Activated naive CD4-positive, alpha-beta T cell treated with anti-CD3 and anti-CD28 coated beads for 36 hours (primary cell): ENCODE measurements around the gene CACNA2D3. TPM values are rescaled to one million over a fixed set of nuclear protein-coding genes. Genes with fewer than 3 reads are reported as not detected.

ENCODE experiments used
- CTCF ChIA-PET: fragments of 350-600 bp; sonication (Branson Sonifier 250); formaldehyde crosslinking; loops from one replicate; lab custom pipeline; 2021; ENCODE audit warnings: antibody characterized with exemption; lab: Charles Lee
- DNase-seq: peaks from one replicate; pipeline ENCODE4 v3.0.0-alpha.2; 2020
- H3K27ac Mint-ChIP-seq: one replicate; pipeline ENCODE4 v1.8.0; 2021; ENCODE audit warnings: mild to moderate bottlenecking, mixed read lengths
- H3K27me3 Mint-ChIP-seq: one replicate; pipeline ENCODE4 v1.8.0; 2021; ENCODE audit warnings: low read depth, mixed read lengths
- H3K36me3 Mint-ChIP-seq: one replicate; pipeline ENCODE4 v1.8.0; 2021; ENCODE audit warnings: low read depth, mixed read lengths
- H3K4me1 Mint-ChIP-seq: one replicate; pipeline ENCODE4 v1.8.0; 2021; ENCODE audit warnings: low read depth, mixed read lengths
- H3K4me3 Mint-ChIP-seq: one replicate; pipeline ENCODE4 v1.8.0; 2021; ENCODE audit warnings: mild to moderate bottlenecking, moderate library complexity, mixed read lengths
- H3K9me3 Mint-ChIP-seq: one replicate; pipeline ENCODE4 v1.8.0; 2021; ENCODE audit warnings: mixed read lengths
- intact Hi-C: fragments of 100-400 bp; cut with micrococcal nuclease; formaldehyde crosslinking; loops from one replicate; pipeline ENCODE4 v1.15.1; 2023
- total RNA-seq, 2 experiments: library from RNA; stranded (reverse); gene quantifications; one replicate each; pipeline ENCODE4 v1.2.3, GENCODE V29; 2021

The CACNA2D3 gene
- total RNA-seq, 2 experiments from 2014 or later = not detected

GRCh38 chr3:54164192-54164975 lies 42.0 kb downstream of the CACNA2D3 start:
- Mint-ChIP-seq H3K4me1 (no peaks in the 10 kb centered on the region), H3K27ac (no peak overlapping the region), H3K27me3 (no peaks in the 10 kb centered on the region), H3K9me3 (no peaks in the 10 kb centered on the region), H3K4me3 (no peak overlapping the region), H3K36me3 (no peaks in the 10 kb centered on the region)
- no peak for DNase-seq
- CTCF ChIA-PET = no interaction called here
- intact Hi-C loops = no loop called here

GRCh38 chr3:54165865-54166264 lies 43.5 kb downstream of the CACNA2D3 start:
- CTCF ChIA-PET = no interaction called here
- H3K36me3 Mint-ChIP-seq = no peaks in the 10 kb centered on the region
- intact Hi-C loops = no loop called here
- H3K27me3 Mint-ChIP-seq = no peaks in the 10 kb centered on the region
- no peak for DNase-seq
- H3K9me3 Mint-ChIP-seq = no peaks in the 10 kb centered on the region
- H3K27ac Mint-ChIP-seq = no peak overlapping the region
- no peaks in the 10 kb centered on the region for H3K4me1 Mint-ChIP-seq
- no peak overlapping the region for H3K4me3 Mint-ChIP-seq

- Mint-ChIP-seq H3K27ac (no peak overlapping the region), H3K4me1 (no peaks in the 10 kb centered on the region), H3K4me3 (no peak overlapping the region), H3K27me3 (no peaks in the 10 kb centered on the region), H3K36me3 (no peaks in the 10 kb centered on the region), H3K9me3 (no peaks in the 10 kb centered on the region)
- DNase-seq = no peak
- CTCF ChIA-PET = no interaction called here
- intact Hi-C loops = no loop called here
These were observed 45.6 kb downstream of the CACNA2D3 start for GRCh38 chr3:54167999-54168398.

DNA sequence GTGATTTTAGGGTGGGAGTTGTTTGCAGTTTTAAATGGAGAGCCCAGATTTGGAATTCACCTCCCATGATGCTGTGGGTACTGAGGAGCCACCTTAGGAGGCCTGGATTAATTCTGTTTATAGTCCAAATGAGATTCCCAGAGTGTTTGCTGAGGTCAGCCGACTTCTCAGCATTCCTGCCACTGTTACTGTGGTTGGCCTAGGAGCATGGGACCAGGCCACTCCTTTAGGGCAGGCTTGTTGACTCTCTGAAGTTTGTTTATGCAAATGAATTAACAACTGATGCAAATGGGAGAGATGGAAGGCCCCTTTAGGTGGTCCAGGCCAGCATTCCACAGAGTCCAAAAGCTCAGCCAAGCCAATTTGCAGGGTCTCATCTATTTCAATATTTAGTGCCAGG lies 46.1 kb downstream of the CACNA2D3 start:
- Mint-ChIP-seq H3K27me3 (no peaks in the 10 kb centered on the region), H3K27ac (no peak overlapping the region), H3K4me3 (no peak overlapping the region), H3K4me1 (no peaks in the 10 kb centered on the region), H3K36me3 (no peaks in the 10 kb centered on the region), H3K9me3 (no peaks in the 10 kb centered on the region)
- intact Hi-C loops = no loop called here
- DNase-seq = no peak
- CTCF ChIA-PET = no interaction called here

GRCh38 chr3:54169524-54169923 lies 47.2 kb downstream of the CACNA2D3 start:
- H3K27me3 Mint-ChIP-seq = no peaks in the 10 kb centered on the region
- H3K4me1 Mint-ChIP-seq = no peaks in the 10 kb centered on the region
- H3K9me3 Mint-ChIP-seq = no peaks in the 10 kb centered on the region
- no peak overlapping the region for H3K4me3 Mint-ChIP-seq
- H3K36me3 Mint-ChIP-seq = no peaks in the 10 kb centered on the region
- DNase-seq = no peak
- intact Hi-C loops = no loop called here
- H3K27ac Mint-ChIP-seq = no peak overlapping the region
- CTCF ChIA-PET = no interaction called here

DNA sequence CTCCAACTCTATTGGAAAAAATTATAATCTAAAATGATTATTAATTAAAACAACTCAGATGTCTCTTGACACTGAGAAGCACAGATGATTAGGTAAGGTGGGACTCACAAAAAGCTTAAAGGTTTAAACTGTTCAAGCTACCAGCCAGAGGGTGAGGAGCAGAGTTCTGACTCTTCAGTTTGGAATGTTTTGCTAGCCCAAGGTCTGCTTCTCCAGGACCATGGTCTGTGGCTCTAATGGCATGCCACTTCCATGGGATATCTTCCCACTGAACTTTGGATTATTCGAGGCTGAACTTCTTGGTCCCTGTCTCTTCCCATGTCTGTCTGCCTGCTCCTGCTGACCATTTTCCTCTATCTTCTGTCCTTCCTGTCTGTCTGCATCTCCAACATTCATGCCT lies 49.2 kb downstream of the CACNA2D3 start:
- Mint-ChIP-seq H3K36me3 (no peaks in the 10 kb centered on the region), H3K4me3 (no peak overlapping the region), H3K27ac (no peak overlapping the region), H3K27me3 (no peaks in the 10 kb centered on the region), H3K9me3 (no peaks in the 10 kb centered on the region), H3K4me1 (no peaks in the 10 kb centered on the region)
- CTCF ChIA-PET = no interaction called here
- intact Hi-C loops = no loop called here
- no peak for DNase-seq

- H3K36me3 Mint-ChIP-seq = no peaks in the 10 kb centered on the region
- no peak for DNase-seq
- H3K9me3 Mint-ChIP-seq = no peaks in the 10 kb centered on the region
- no peak overlapping the region for H3K4me3 Mint-ChIP-seq
- intact Hi-C loops = no loop called here
- no peak overlapping the region for H3K27ac Mint-ChIP-seq
- no peaks in the 10 kb centered on the region for H3K27me3 Mint-ChIP-seq
- CTCF ChIA-PET = no interaction called here
- no peaks in the 10 kb centered on the region for H3K4me1 Mint-ChIP-seq
These were observed 49.6 kb downstream of the CACNA2D3 start for GRCh38 chr3:54171951-54172350.

DNA sequence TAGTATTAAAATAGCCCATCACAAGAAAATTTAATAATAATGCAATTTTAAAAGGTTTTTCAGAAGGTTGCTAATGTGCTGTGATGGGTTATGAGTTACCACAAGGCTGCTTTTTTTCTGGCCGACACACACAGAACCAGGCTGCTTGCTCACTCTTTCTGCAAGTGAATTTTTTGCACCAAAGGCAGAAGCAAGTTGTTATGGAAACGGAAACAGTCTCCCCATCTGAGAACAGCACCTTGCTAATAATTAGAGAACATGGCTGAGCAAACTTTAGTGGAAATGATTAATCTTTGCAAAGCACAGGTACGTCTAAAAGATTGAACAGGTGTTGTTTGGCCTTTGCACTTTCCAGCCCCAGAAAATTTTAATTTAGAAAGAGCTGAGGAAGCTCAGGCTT lies 51.0 kb downstream of the CACNA2D3 start:
- Mint-ChIP-seq H3K36me3 (no peaks in the 10 kb centered on the region), H3K4me1 (no peaks in the 10 kb centered on the region), H3K27ac (no peak overlapping the region), H3K4me3 (no peak overlapping the region), H3K9me3 (no peaks in the 10 kb centered on the region), H3K27me3 (no peaks in the 10 kb centered on the region)
- no peak for DNase-seq
- intact Hi-C loops = no loop called here
- CTCF ChIA-PET = no interaction called here

GRCh38 chr3:54176106-54176505 lies 53.8 kb downstream of the CACNA2D3 start:
- no peaks in the 10 kb centered on the region for H3K9me3 Mint-ChIP-seq
- intact Hi-C loops = no loop called here
- no peak overlapping the region for H3K27ac Mint-ChIP-seq
- H3K27me3 Mint-ChIP-seq = no peaks in the 10 kb centered on the region
- no peak overlapping the region for H3K4me3 Mint-ChIP-seq
- H3K4me1 Mint-ChIP-seq = no peaks in the 10 kb centered on the region
- CTCF ChIA-PET = no interaction called here
- no peak for DNase-seq
- no peaks in the 10 kb centered on the region for H3K36me3 Mint-ChIP-seq

GRCh38 chr3:54177816-54178215 lies 55.5 kb downstream of the CACNA2D3 start:
- Mint-ChIP-seq H3K27me3 (no peaks in the 10 kb centered on the region), H3K9me3 (no peaks in the 10 kb centered on the region), H3K4me1 (no peaks in the 10 kb centered on the region), H3K36me3 (no peaks in the 10 kb centered on the region), H3K4me3 (no peak overlapping the region), H3K27ac (no peak overlapping the region)
- intact Hi-C loops = no loop called here
- DNase-seq = no peak
- CTCF ChIA-PET = no interaction called here

DNA sequence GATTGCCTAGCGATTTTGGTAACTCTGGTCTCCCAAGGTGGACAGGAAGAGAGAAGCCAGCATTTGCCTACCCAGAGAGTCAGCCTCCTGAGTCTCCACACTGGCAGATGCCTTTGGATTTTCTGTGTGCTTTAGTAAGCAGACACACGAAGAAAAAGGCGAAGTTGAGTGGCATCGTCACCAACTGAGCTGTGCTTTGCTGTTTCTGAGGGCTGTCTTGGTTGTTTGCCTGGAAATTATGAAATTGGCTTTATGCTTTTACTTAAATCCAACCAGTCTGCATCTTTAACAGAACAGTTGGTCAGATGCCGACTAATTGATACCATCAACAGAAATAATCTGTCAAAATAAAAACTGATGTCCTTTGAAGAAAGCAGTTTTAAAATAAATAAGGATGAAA lies 56.0 kb downstream of the CACNA2D3 start:
- CTCF ChIA-PET = no interaction called here
- Mint-ChIP-seq H3K36me3 (no peaks in the 10 kb centered on the region), H3K9me3 (no peaks in the 10 kb centered on the region), H3K27ac (no peak overlapping the region), H3K27me3 (peaks cover 2% of the 10 kb centered on the region), H3K4me3 (no peak overlapping the region), H3K4me1 (no peaks in the 10 kb centered on the region)
- no peak for DNase-seq
- intact Hi-C loops = no loop called here

- Mint-ChIP-seq H3K9me3 (no peaks in the 10 kb centered on the region), H3K36me3 (no peaks in the 10 kb centered on the region), H3K27me3 (peaks cover 2% of the 10 kb centered on the region), H3K27ac (no peak overlapping the region), H3K4me3 (no peak overlapping the region), H3K4me1 (no peaks in the 10 kb centered on the region)
- CTCF ChIA-PET = interaction anchor here (0.9 kb wide), 1 partner anchor 242 kb away, joined by 4 read pairs; no protein-coding TSS in a partner anchor
- DNase-seq = no peak
- intact Hi-C loops = no loop called here
These were observed 58.6 kb downstream of the CACNA2D3 start for GRCh38 chr3:54180921-54181320.

- peaks cover under 1% of the 10 kb centered on the region for H3K9me3 Mint-ChIP-seq
- H3K27me3 Mint-ChIP-seq = peaks cover 2% of the 10 kb centered on the region
- no peak for DNase-seq
- CTCF ChIA-PET = no interaction called here
- no peaks in the 10 kb centered on the region for H3K36me3 Mint-ChIP-seq
- no peaks in the 10 kb centered on the region for H3K4me1 Mint-ChIP-seq
- H3K27ac Mint-ChIP-seq = no peak overlapping the region
- H3K4me3 Mint-ChIP-seq = no peak overlapping the region
- intact Hi-C loops = no loop called here
These were observed 59.9 kb downstream of the CACNA2D3 start for GRCh38 chr3:54182242-54182641.
